ENCODE data around the gene CCZ1.
"Not testable (repeated sequence)": the region's sequence is repeated elsewhere in the genome, so short reads cannot be mapped to it uniquely, and the experiment has no call there.

CCZ1 gene

DNA sequence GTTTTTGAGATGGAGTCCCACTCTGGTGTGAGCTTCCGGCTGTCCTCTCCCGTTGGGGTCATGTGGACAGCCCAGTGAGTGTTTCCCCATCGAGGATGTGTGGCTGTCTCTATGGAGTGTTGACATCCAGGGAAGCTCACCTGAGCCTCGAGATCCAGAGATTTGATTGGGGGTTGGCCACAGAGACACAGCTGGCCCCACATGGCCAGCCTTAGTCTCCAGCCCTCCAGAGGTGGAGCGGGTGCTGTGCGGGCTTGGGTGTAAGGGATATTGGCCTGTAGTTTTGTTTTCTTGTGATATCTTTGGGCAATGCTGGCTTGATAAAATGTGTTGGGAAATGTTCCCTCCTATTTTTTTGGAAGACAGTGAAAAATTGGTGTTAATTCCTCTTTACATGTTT, 18.0 kb downstream of the CCZ1 start:
- DNase-seq: not testable (repeated sequence)

DNA sequence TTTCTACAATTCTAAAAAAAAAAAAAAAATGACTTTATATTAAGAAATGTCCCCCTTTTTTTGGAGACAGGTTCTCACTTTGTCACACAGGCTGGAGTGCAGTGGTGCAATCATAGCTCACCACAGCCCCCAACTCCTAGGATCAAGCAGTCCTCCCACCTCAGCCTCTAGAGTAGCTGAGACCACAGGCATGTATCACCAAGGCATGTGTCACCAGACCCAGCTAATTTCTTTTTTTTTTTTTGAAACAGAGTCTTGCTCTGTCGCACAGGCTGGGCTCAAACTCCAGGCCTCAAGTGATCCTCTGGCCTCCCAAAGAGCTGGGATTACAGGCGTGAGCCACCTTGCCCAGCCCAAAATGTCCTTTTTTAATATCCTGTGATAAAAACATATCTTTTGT, 25.6 kb downstream of the CCZ1 start:
- DNase-seq: not testable (repeated sequence)

DNA sequence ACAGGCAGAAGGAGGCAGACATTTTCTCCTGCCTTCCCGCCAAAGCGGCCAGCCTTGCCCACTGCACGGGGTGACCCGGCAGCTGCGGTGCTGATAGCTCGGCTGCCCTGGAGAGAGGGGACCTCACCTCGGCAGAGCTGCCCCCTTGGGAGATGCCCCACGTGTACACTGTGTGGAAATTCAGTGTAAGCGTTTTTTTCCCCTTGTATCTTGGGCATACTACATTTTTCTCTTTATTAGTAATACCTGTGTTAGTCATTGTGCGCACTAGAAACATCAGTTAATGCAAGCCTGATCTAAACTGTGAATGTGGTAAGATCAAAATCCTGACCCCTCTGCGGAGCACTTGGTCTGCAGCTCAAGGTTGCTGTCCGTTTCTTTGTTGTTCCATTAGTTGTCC, 26.1 kb downstream of the CCZ1 start:
- DNase-seq: not testable (repeated sequence)

DNA sequence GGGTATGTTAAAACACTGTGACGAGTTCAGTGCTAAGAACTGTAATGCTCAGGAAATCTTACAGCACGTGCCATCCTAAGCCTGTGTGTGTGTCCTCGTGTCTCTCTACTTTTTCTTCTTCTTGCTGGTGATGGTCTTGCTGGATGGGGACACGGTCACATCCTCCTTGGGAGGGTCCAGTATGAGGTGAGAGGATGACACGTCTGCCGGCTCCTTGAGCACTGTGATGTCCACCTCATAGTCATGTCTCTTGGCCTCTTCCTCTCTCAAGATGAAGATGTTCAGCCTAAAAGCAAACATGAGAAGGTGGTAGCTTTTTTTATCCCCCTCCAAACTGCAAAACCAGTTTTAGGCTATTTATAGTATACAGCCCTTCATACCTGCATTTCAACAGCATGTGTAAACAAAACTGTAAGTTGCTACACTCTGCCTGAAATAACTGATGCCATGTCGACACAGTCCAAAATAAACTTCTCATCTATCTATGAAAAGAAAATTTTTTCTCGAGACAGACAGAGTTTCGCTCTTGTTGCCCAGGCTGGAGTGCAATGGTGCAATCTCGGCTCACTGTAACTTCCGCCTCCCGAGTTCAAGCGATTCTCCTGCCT, 27.8 kb downstream of the CCZ1 start:
- DNase-seq: not testable (repeated sequence)

DNA sequence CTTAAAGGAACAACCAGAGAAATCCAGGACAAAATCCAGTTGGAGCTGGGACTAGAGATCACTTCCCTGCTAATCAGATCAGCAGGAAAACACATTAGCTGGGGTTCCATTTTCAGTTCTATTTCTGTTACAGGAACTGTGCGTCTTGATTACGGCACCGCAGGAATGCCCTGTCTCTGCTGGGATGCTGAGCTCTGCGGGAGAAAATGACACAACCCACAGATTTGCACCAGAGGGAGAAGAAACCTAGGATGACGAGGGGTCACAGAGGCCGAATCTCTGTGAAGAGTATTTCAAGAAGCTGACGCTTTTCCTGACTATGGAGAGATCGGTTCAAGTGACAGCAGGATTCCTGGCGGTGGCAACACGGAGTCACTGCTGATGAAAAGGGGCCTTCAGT, 31.8 kb downstream of the CCZ1 start:
- not testable (repeated sequence) for DNase-seq

DNA sequence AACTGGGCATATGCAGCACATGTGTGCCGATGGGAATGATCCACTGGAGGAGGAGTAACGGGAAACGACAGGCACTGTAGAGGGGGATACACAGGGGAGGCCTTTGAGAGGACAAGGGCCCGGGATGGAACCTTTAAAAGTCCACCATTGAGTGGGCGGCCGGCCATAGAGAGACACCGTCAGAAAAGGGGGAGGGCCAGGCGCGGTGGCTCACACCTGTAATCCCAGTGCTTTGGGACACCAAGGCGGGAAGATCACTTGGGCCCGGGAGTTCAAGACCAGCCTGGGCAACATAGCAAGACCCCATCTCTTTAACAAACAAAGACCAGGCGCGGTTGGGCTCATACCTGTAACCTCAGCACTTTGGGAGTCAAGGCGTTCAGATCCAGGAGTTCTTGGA, 32.7 kb downstream of the CCZ1 start:
- DNase-seq: not testable (repeated sequence)

DNA sequence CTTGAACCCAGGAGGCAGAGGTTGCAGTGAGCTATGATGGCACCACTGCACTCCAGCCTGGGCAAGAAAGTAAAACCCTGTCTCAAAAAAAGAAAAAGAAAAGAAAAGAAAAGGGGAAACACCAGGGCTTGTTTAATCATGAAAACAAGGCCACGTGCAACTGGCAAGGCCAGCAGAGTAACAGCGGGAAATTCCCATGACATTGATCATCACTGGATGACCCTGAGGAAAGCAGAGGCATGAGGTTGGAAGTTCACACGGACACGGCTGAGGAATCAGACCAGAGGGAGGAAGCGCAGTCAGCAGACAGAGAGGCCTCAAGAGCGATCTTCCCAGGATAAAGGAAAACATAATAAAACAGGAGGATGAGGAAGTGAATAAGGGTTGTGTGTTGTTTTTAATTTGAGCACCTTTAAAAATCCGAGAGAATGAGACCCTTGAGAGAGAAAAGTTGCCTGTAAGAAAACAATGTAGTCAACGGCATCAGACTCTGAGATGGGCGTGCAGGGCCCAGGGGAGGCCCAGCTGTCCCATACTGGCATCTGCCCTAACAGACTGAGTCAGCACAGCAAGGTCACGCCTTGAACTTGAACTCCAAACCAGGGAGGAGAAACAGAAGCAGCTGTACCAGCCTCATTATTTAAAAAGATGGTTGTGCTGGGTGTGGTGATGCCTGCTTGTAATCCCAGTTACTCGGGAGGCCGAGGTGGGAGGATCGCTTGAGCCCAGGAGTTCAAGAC, 33.5 kb downstream of the CCZ1 start:
- DNase-seq: not testable (repeated sequence)

DNA sequence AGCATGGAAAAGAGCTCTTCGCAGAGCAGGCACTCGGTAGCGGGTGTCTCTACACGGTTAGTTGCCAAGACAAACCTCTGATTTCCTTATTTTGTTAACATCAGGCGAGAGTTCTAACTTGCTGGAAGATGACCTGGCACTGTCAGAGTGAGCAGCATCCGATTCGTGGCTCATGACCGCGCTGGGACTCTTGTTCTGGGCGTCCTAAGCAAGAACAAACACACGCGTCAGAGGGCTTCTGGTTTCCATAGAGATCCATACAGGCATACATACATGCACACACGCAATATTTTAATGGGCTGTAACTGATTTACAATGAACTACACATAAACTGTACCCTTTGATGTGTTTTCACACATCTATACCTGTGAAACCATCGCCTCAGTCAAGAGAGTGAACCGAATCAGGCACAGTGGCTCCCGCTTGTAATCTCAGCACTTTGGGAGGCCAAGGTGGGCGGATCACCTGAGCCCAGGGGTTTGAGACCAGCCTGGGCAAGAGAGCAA, 36.5 kb downstream of the CCZ1 start:
- not testable (repeated sequence) for DNase-seq

DNA sequence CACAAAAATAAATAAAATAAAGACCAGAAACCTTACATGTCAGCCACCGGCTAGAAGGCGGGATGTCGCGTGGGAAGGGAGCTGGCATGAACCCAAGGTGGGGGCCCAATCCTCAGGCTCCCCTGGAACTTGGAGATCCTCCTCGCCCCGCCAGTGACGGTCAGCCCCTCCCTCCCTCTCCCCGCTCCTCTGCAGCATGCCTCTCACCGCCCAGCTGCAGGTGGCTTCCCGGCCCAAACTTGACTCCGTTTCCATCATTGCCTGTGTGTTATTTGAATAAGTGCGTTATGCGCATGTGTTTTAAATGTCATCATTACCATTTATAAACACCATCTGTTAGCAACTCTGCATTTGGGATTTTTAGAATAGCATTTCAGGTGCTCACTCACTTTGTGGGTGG, 64.7 kb downstream of the CCZ1 start:
- not testable (repeated sequence) for DNase-seq

DNA sequence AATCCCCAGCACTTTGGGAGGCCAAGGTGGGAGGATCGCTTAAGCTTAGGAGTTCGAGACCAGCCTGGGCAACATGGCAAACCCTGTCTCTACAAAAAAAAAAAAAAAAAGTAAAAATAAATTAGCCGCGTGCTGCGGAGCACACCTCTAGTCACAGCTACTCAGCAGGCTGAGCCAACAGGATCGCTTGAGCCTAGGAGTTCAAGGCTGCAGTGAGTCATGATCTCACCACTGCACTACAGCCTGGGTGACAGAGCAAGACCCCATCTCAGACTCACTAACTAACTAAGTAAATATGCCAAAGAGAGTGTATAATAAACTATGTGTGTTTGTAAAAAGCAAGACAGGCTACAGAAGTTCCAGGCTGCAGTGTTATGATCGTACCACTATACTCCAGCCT, 65.3 kb downstream of the CCZ1 start:
- not testable (repeated sequence) for DNase-seq

DNA sequence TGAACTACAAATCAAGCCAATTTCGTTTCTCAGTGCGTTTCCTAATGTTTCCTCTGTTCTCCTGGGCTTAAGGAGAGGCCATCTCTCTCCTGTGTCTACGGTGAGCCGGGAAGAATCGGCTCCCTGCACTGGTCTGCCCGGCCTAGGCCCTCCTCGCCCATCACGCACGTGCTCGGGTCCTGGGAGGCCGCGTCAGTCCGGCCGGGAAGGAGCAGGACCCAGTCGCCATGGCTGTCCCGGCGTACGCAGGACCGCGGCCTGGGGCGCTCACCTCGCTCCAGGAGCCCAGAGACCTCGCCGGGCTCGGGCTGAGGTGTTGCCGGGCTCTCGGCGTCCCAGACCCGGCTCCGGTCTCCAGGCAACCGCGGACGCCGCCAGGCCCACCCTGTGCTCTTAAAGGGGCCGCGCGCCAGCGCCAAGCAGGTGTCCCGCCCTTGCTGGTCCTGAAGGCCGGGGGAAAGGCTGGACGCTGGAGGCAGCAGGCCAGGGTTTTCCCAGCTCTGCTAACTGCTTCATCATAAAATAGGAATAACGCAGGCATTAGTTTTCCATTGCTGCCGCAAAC, 71.9 kb downstream of the CCZ1 start, which contains the start of gene RSPH10B:
Gene RSPH10B, minus strand, starts transcription at position 343 of the 565 bp plus-strand sequence. CDS start 3,573 bp downstream, outside the sequence.
- DNase-seq: not testable (repeated sequence)

DNA sequence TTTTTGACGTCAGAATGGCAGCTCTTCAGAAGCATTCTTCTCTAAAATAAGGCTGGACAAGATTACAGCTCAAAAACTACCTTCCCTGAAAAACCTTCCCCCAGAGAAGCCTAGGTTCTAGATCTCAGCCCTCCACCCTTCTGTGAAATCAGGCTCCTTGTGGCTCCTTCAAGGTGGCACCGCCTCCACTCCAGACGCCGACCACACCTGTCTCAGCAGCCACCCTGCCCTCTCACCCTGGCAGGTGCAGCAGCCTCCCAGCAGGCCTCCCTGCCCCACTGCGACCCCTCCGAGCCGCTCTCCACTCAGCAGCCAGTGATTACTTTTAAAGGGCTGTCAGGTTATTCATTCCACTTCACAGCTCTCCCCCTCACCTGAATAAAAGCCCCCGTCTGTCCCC, 75.0 kb downstream of the CCZ1 start:
- DNase-seq: not testable (repeated sequence)

All from CD4-positive, alpha-beta T cell treated with Interferon alpha-2 for 1 hour (primary cell).